Cardiac fibroblast (primary cell): ENCODE data around the gene RREB1.

Experiments used
- DNase-seq, 2 donors: peaks; one replicate each; pipeline versions ENCODE4 v3.0.0 to v3.0.0-alpha.2; 2010; ENCODE audit warnings: low read depth in 2 of 2
- H3K4me3 ChIP-seq, 2 donors: replicated peaks in 1 of 2; 1 replicate in 1 of 2; 2 replicates in 1 of 2; pipeline ENCODE4 v1.5.1; 2011; ENCODE audit warnings: low read depth in 2 of 2, low read length in 2 of 2, mild to moderate bottlenecking in 2 of 2, moderate library complexity in 1 of 2
- TF ChIP-seq, protein P1 (sequence below): IDR thresholded peaks from one replicate; pipeline ENCODE4 v1.5.1; 2011; ENCODE audit warnings: low read depth, mild to moderate bottlenecking, low read length, inconsistent platforms

RREB1 gene

DNA sequence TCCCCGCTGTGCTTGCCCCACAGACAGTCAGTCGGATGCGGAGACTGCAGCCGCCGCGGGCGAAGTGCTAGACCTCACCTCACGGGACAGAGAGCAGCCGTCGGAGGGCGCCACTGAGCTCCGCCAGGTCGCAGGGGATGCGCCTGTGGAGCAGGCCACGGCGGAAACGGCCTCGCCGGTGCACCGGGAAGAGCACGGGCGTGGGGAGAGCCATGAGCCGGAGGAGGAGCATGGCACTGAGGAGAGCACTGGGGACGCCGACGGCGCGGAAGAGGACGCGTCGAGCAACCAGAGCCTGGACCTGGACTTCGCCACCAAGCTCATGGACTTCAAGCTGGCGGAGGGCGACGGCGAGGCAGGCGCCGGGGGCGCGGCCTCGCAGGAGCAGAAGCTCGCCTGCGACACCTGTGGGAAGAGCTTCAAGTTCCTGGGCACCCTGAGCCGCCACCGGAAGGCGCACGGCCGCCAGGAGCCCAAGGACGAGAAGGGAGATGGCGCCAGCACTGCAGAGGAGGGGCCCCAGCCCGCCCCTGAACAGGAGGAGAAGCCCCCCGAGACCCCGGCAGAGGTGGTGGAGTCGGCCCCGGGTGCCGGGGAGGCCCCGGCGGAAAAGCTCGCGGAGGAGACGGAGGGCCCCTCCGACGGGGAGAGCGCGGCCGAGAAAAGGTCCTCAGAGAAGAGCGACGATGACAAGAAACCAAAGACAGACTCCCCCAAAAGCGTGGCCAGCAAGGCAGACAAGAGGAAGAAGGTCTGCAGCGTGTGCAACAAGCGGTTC, 138.8 kb downstream of the RREB1 start:
- TF ChIP-seq, protein P1, sequence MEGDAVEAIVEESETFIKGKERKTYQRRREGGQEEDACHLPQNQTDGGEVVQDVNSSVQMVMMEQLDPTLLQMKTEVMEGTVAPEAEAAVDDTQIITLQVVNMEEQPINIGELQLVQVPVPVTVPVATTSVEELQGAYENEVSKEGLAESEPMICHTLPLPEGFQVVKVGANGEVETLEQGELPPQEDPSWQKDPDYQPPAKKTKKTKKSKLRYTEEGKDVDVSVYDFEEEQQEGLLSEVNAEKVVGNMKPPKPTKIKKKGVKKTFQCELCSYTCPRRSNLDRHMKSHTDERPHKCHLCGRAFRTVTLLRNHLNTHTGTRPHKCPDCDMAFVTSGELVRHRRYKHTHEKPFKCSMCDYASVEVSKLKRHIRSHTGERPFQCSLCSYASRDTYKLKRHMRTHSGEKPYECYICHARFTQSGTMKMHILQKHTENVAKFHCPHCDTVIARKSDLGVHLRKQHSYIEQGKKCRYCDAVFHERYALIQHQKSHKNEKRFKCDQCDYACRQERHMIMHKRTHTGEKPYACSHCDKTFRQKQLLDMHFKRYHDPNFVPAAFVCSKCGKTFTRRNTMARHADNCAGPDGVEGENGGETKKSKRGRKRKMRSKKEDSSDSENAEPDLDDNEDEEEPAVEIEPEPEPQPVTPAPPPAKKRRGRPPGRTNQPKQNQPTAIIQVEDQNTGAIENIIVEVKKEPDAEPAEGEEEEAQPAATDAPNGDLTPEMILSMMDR, result no peak
- no peak for DNase-seq
- H3K4me3 ChIP-seq, result no peak overlapping the region

DNA sequence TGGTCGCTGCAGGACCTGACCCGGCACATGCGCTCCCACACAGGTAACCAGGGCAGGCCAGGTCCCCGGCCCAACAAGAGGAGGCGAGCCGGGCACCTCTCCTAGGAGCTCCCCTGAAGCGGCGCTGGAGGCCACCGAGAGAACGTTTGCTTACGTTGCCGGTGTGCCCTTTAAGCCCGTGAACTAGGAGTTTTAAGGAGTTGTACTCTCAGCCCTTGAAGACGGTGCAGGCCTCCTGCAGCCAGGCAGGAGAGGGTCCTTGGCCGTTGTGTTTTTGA, 139.4 kb downstream of the RREB1 start:
- DNase-seq, result no peak

GRCh38 chr6:7247828-7248227, 140.1 kb downstream of the RREB1 start:
- no peak overlapping the region for H3K4me3 ChIP-seq
- TF ChIP-seq, protein P1, result no peak
- DNase-seq, result no peak

More for the DNA sequence above, 139.4 kb downstream of the RREB1 start:
- TF ChIP-seq, protein P1, result no peak
- H3K4me3 ChIP-seq, result no peak overlapping the region

DNA sequence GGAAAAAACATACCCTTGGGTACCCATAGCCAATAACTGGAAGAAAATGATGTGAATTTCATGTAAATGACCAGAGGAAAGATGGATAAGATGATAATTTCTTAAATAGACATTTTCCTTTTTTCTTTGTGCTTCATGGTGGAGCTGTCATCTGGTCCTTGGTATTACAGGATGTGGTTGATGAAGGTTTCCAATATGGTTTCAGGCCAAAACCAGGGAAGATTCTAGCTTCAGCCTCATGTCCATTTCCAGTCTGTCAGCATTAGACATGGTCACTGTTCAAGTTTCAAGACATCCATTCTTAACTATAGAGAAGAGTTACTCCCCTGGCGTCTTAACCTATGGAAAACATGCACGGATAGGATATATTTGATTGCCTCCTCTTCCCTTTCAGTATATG, 141.6 kb downstream of the RREB1 start:
- DNase-seq, result no peak
- TF ChIP-seq, protein P1, result no peak
- H3K4me3 ChIP-seq, result no peak overlapping the region

DNA sequence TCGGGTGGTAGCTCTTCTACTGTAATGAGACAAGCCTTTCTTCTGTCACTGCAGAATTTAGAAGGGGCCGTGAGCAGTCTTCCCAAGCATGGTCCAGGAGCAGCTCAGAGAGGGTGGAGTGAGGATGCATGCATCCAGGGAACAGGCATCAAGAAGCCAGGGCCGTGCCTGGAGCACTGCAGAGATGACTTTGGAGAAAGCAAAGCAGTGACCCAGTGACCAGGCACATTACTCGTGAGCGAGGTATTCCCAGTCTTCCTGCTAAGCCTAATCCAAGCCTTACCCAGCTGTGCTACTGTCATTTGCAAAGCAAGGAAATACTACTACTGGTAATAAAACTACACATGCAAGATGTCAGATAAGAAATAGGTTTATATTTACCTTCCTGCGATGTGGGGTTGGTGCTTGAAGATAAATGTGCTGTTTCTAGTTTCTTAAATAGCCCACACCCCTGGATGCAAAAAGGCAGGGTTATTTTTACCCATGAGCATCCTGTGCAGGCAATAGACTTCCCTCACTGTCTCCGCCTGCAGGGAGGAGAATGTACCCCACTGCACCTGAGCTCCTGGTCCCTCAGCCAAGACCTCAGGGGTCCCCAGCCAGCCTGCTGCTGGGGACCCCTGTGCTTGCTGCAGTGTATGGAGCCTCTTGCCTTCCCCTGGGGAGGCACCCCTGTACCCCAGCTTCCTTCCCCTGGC, 142.3 kb downstream of the RREB1 start:
- no peak overlapping the region for H3K4me3 ChIP-seq
- TF ChIP-seq, protein P1, result no peak
- DNase-seq, result no peak

DNA sequence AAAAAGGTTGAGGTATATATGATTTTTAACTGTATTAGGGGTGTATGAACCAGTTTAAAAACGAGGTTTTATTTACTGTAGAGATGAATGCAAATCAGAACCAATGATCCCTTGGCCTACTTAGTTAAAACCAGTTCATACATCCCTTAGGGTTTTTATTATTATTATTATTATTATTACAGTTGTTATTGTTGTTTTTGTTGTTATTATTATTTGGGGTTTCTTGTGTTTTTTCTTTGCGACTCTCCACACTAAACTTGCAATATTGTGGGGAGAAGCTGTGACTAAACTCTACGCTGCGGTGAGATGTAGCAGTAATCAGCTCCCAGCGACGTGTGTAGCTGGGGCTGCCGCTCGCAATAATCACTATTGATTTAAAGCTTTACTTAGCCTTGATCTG, 143.1 kb downstream of the RREB1 start:
- DNase-seq, result no peak
- no peak overlapping the region for H3K4me3 ChIP-seq
- TF ChIP-seq, protein P1, result no peak
